ENCODE results near the gene EMILIN3.

GRCh38 chr20:41360831-41361756 is 5.5 kb downstream of the EMILIN3 start:
- TF ChIP-seq CTCF (conservative IDR thresholded peaks at IDR 0.05; ENCODE audit: low read depth, low read length) (no peak), EZH2 (IDR thresholded peaks at IDR 0.05; ENCODE audit: borderline replicate concordance, low read depth, low read length, poor library complexity, severe bottlenecking) (no peak)
